GM08714 (cell line): ENCODE measurements around the gene APBA2.

ENCODE experiments used
- H3K4me3 ChIP-seq: fragments of 200-500 bp; sonication (Bioruptor generic); 2 replicates; pipeline ENCODE4 v1.5.1; 2014; ENCODE audit warnings: mild to moderate bottlenecking, low read length, inconsistent platforms
- ZNF274 ChIP-seq: IDR thresholded peaks from 2 replicates; pipeline ENCODE4 v1.6.1; 2012; ENCODE audit warnings: mild to moderate bottlenecking, low read depth, low read length

Gene APBA2

DNA sequence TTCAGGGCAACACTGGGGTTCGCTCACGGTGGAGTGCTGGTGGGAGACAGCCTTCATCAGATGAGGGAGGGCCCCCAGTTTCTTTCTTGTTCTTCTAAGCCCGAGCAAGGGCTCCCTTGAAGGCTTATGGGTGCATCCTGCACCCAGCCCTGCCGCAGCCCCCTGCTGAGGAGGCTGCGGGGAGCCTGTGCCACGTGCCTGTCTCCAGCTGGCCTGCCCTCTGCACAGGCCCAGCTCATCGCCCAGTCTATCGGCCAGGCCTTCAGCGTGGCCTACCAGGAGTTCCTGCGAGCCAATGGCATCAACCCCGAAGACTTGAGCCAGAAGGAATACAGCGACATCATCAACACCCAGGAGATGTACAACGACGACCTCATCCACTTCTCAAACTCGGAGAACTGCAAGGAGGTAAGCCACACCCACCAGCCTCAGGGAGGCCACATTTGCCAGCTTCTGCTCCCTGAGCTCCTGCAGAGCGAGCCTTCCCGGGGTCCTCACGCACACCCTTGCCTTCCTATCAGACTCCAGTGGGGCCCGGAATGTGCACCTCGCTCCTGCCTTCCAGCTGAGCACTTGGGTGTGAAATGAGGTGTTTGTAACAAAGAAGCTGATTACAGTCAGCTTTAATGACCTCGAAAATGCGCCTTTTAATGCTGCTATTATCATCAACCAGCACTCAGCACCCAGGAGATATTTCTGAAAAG lies 219.5 kb downstream of the APBA2 start:
- no peak for TF ChIP-seq ZNF274
- no peak overlapping the region for H3K4me3 ChIP-seq

DNA sequence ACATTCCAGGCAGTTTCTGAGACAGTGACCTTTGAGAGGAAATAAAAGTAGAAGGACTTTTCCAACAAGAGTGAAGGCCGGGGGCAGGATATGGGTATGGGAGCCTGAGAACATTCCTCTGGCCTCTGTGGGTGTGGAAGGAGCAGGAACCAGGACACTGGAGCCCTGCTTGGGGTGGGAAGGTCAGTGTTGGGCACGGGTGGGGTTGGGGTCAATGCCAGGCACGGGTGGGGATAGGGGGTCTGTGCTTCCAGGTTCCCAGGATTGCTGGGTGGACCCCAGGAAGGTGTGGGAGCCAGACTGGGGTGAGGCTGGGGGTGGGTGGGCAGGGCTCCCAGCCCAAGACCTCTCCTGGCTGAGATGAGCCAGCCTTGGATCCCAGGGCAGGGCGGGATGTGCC lies 220.3 kb downstream of the APBA2 start:
- no peak overlapping the region for H3K4me3 ChIP-seq
- TF ChIP-seq ZNF274, result no peak

DNA sequence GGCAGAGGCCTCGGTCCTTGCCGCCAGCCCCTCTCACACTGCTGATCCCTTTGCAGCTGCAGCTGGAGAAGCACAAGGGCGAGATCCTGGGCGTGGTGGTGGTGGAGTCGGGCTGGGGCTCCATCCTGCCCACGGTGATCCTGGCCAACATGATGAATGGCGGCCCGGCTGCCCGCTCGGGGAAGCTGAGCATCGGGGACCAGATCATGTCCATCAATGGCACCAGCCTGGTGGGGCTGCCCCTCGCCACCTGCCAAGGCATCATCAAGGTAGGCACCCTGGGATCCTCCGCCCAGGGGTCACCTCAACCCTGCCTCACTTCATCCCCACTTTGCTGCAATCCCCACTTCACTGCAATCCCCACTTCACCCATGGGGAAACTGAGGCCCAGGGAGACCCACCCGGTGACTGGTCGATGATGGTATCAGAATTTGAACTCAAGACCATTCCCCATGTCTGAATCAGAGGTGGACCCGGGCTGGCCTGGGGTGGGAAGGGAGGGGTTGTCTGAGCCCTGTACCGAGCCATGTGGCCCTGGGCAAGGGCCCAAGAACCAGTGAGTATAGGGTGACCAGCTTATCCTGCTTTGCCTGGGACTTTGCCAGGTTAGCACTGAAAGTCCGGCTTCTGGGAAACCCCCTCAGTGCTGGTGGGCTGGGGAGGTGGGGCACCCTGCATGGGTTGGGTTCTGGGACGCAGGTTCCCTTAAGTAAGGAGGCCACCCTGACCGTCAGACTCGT lies 220.9 kb downstream of the APBA2 start:
- TF ChIP-seq ZNF274, result no peak
- no peak overlapping the region for H3K4me3 ChIP-seq

DNA sequence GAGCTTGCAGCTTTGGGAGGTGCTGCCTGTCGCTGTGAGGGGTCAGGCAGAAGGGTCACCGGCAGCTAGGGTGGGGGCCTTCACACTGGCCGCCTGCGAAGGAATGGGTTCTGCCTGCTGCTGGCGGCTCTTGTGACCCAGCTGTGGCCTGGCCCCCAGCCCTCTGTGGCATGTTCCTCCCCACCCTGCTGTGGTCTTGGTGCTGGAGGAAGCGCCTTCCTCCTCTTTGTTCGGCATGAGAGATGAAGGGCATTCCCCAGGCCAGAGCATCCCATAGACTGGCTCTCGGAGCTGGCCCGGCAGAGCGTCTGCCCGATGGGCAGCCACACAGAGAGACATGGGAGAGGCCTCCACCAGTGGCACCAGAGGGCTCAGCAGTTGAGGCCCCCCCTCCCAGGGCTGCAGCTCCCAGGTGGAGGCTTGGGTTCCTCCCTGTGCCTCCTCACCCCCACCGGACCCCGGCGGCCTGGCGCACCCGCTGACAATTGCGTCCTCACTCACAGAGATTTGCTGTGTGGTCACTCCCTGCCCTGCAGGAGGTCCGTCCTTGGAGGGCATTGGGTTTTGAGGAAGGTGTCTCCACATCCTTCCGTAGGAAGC lies 221.6 kb downstream of the APBA2 start:
- no peak overlapping the region for H3K4me3 ChIP-seq
- TF ChIP-seq ZNF274, result no peak

DNA sequence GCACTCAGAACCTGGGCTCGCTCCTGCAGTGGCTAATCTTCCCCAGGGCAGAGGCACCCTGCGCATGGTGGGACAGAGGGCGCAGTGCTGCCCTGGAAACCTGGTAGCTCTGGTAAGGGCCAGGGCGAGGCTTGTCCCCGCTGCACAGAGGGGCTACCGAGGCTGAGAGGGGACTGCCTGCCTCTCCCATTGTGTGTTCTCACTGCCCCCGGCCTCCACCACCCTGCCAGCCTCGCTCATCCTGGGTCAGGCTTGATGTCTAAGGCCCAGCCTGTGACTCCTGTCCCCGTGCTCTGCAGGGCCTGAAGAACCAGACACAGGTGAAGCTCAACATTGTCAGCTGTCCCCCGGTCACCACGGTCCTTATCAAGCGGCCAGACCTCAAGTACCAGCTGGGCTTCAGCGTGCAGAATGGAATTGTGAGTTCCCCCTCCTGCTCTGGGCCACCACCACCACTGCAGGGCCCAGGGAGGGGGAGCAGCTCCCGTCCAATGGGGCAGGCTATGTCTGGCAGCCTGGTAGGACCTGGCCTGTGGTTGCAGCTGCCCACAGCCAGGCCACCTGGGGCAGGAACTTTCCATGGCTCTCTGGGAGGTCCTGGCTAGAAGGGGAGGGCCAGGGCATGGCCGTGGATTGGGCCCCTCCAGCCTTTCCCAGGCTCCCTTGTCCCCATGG lies 222.3 kb downstream of the APBA2 start:
- no peak overlapping the region for H3K4me3 ChIP-seq
- TF ChIP-seq ZNF274, result no peak

DNA sequence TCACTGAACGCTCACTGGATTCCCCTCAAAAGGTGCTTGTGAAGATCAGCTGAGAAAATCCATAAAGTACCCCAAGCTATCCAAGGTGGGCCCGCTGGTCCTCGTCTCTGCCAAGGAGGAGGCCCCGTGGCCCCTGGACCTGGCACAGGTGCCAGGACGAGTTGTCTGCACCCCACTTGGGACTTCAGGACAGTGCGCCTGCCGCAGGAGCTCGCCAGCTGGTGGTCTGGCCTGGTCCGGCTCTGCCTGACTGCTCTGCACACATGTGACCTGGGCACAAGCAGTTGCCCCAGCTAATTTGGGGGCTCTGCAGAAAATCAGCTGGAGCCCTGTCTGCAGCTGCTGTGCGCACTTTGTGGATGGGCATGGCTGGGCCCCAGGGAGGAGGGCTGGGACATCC lies 224.0 kb downstream of the APBA2 start:
- TF ChIP-seq ZNF274, result no peak
- no peak overlapping the region for H3K4me3 ChIP-seq

DNA sequence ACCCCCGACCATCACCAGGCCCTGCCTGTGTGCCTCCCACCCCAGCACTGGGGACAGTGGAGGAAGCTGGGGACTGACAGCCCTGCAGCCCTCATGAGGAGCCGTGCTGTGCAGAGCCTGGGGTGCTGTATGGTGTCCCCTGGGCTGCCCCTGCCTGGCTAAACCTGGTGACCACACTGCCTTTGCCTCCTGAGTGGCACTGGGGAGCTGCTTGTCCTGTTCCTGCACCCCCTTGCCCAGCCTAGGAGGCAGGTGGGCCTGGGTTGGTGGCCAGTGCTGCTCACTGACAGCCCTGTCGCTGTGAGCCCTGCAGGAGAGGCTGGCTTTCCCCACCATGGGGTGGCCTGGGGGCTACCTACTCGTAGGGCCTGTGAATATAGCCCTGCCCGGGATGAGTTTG lies 224.4 kb downstream of the APBA2 start:
- H3K4me3 ChIP-seq, result no peak overlapping the region
- TF ChIP-seq ZNF274, result no peak

DNA sequence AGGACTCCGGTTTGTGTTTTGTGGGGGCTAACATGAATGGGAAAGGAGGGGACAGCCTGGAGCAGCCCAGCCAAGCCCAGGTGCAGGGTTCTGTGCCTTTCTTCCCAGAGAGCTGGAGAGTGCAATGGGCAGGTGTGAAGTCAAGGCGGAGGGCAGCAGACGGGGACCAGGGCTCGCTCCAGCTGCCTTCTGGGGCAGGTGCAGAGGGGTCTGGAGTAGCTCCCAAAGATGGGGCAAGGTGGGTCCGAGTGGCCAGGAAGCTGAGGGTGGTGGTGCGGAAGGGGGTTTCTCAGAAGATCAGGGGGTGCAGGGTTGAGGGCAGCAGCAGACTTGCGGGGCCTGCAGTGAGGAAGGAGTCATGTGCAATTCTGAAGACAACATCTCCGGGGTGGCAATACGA lies 225.0 kb downstream of the APBA2 start:
- TF ChIP-seq ZNF274, result no peak
- H3K4me3 ChIP-seq, result no peak overlapping the region

DNA sequence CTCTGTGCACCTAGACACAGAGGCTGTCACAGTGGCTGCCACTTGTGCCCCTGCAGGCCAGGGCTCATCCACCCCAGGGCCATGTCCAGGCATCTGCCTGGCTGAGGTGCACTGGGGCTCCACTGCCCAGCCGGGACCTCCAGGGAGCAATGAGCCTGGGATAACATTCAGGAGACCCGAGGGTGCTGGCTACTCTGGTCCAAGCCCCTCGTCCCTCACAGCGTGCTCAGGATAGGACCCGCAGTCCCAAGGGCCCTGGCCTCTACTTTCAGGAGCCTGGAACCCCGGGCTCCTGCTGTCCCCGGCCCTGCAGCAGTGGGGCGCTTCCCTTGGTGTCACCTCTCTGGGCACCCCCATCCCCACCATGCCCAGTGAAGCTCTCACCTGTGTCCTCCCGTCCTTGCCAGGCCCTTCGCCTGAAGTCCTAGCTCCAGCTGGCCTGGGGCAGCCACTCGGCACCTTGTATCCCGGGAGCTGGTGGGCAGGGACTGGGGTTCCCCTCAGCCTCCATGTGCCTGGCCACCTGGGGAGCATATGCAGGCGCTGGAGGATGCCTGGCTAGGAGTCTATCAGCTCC lies 226.0 kb downstream of the APBA2 start:
- no peak for TF ChIP-seq ZNF274
- H3K4me3 ChIP-seq, result no peak overlapping the region

DNA sequence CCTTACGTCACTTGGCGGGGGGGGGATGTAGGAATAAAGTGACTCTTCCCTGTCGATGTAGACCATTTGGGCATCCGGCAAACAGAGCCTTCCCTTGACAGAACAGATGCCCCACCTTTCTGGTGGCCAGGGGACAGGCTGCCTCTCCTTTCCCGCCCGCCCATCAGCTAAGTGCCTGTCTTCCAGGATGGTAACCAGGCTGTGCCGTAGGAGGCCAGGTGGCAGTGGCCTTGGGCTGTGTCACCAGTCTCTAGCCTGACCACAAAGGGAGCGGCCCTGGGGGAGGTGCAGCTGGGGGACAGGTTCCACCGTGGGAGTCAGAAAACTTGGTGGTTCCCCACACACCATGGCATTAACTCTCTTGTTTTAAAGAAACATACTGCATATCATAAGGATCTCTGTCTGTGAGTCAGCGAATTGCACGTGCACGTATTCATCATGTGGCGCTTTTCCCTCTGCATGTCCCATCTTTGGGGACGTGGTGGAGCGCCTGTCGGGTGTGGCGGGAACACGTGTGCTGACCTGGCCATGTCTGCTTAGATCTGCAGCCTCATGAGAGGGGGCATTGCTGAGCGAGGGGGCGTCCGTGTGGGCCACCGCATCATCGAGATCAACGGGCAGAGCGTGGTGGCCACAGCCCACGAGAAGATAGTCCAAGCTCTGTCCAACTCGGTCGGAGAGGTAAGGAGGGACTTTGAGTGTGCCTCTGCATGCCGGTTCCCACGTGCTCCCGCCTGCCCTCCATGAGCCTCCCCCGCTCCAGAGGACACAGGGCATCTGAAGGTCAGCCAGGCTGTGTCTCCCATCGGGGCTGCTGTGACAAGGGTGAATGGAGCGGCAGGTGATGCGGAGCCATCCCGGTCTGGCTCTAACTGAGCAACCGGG lies 227.8 kb downstream of the APBA2 start:
- no peak overlapping the region for H3K4me3 ChIP-seq
- TF ChIP-seq ZNF274, result no peak

DNA sequence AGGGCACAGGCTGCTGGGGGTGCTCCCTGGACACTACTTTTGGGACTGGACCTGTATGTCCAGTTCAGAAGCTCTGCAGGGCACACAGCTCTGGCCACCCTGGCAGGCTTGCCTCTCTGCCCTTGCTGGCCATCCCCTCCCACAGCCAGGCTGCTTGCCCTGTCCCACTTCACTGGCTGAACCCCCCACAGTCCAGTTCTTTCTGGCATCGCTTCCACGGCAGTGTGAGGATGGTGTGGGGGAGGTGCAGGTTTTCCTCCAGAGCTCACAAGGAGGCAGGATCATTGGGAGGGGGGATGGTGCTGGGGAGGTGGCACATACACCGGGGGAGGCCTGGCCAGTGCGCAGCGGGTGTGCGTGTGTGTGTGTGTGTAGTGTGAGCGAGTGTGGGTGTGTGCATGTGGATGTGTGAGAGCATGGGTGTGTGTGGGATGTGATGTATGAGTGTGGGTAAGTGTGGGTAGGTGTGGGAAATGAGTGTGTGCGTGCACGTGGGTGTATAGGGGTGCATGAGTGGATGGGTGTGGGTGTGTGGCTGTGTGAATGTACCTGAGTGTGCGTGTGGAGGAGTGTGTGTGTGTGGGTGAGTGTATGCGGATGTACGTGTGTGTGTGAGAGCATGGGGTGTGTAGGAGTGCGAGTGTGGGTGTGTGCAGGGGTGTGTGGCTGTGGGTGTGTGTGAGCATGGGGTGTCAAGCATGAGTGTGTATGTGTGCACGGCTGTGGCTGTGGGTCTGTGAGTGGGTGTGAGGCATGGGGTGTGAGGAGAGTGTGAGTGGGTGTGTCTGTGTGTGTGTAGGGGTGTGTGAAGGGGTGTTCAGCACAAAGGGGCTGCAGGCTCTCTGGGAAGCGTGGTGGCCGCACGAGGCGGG lies 228.7 kb downstream of the APBA2 start:
- H3K4me3 ChIP-seq, result no peak overlapping the region

More for the DNA sequence above, 228.7 kb downstream of the APBA2 start:
- TF ChIP-seq ZNF274, result no peak
